ENCODE results near the gene KPNA2. TPM values are rescaled to one million over a fixed set of nuclear protein-coding genes. Genes with fewer than 3 reads are reported as not detected.
"Not testable (repeated sequence)": the region's sequence is repeated elsewhere in the genome, so short reads cannot be mapped to it uniquely, and the experiment has no call there.

Gene KPNA2
- total and polyA plus RNA-seq, 7 donors: 7.4 to 63.6 (median 16.1) TPM

GRCh38 chr17:68080411-68081150, 45.0 kb downstream of the KPNA2 start:
- Histone ChIP-seq H3K27ac (no peak overlapping the region), H3K4me1 (no peaks in the 10 kb centered on the region), H3K27me3 (no peaks in the 10 kb centered on the region), H3K9me3 (no peaks in the 10 kb centered on the region), H3K36me3 (no peaks in the 10 kb centered on the region), H3K4me3 (no peak overlapping the region)
- no peak for TF ChIP-seq EP300 (IDR thresholded peaks at IDR 0.05)
- TF ChIP-seq POLR2AphosphoS5 (IDR thresholded peaks at IDR 0.05): no peak
- no peak for TF ChIP-seq POLR2A (IDR thresholded peaks at IDR 0.05)
- TF ChIP-seq CTCF (IDR thresholded peaks at IDR 0.05): no peak
- WGBS, 2 donors: 97 to 98% methylated on average over 46 of the region's 46 CpGs
- intact Hi-C loops (cut with DNase I): no loop called here
- no peak for DNase-seq

- intact Hi-C loops (cut with DNase I); H3K27me3 ChIP-seq; DNase-seq; H3K27ac ChIP-seq; H3K4me3 ChIP-seq; H3K9me3 ChIP-seq; H3K4me1 ChIP-seq; H3K36me3 ChIP-seq: not testable (repeated sequence)
- 83 to 92% methylated on average over 13 of the region's 13 CpGs for WGBS, 2 donors
Measured at GRCh38 chr17:68081305-68082265, 46.0 kb downstream of the KPNA2 start.

GRCh38 chr17:68085771-68086381, 50.3 kb downstream of the KPNA2 start:
- H3K9me3 ChIP-seq: no peaks in the 10 kb centered on the region
- H3K27me3 ChIP-seq: no peaks in the 10 kb centered on the region
- H3K36me3 ChIP-seq: no peaks in the 10 kb centered on the region
- no peak overlapping the region for H3K4me3 ChIP-seq
- no peak for TF ChIP-seq CTCF (IDR thresholded peaks at IDR 0.05)
- TF ChIP-seq POLR2AphosphoS5 (IDR thresholded peaks at IDR 0.05): no peak
- TF ChIP-seq POLR2A (IDR thresholded peaks at IDR 0.05): no peak
- no peak for TF ChIP-seq EP300 (IDR thresholded peaks at IDR 0.05)
- no peaks in the 10 kb centered on the region for H3K4me1 ChIP-seq
- no peak for DNase-seq
- no peak overlapping the region for H3K27ac ChIP-seq
- intact Hi-C loops (cut with DNase I): no loop called here
- WGBS, 2 donors: 11 to 18% methylated on average over 7 of the region's 7 CpGs

GRCh38 chr17:68086666-68087065, 51.1 kb downstream of the KPNA2 start:
- intact Hi-C loops (cut with DNase I); H3K27ac ChIP-seq: not testable (repeated sequence)

GRCh38 chr17:68087131-68087623, 51.6 kb downstream of the KPNA2 start:
- H3K9me3 ChIP-seq; H3K27me3 ChIP-seq; intact Hi-C loops (cut with DNase I); H3K4me1 ChIP-seq; H3K27ac ChIP-seq; H3K36me3 ChIP-seq; H3K4me3 ChIP-seq; DNase-seq: not testable (repeated sequence)
- 45 to 80% methylated on average over 10 of the region's 11 CpGs for WGBS, 2 donors

More at GRCh38 chr17:68086666-68087065, 51.1 kb downstream of the KPNA2 start:
- not testable (repeated sequence) for DNase-seq, H3K9me3 ChIP-seq, H3K4me3 ChIP-seq, H3K36me3 ChIP-seq, H3K27me3 ChIP-seq, H3K4me1 ChIP-seq
- WGBS, 2 donors: 63 to 86% methylated on average over 4 of the region's 4 CpGs

GRCh38 chr17:68087851-68088250, 52.3 kb downstream of the KPNA2 start:
- Histone ChIP-seq H3K4me3 (no peak overlapping the region), H3K36me3 (no peaks in the 10 kb centered on the region), H3K27me3 (no peaks in the 10 kb centered on the region), H3K9me3 (no peaks in the 10 kb centered on the region), H3K4me1 (no peaks in the 10 kb centered on the region), H3K27ac (no peak overlapping the region)
- intact Hi-C loops (cut with DNase I): no loop called here
- TF ChIP-seq POLR2AphosphoS5 (IDR thresholded peaks at IDR 0.05) (no peak), POLR2A (IDR thresholded peaks at IDR 0.05) (no peak), EP300 (IDR thresholded peaks at IDR 0.05) (no peak), CTCF (IDR thresholded peaks at IDR 0.05) (no peak)
- 71 to 88% methylated on average over 4 of the region's 4 CpGs for WGBS, 2 donors
- DNase-seq: no peak

Data from sigmoid colon (tissue), 7 donors.